Astrocyte (in vitro differentiated cells and primary cell): Measurements from ENCODE around the gene BLOC1S3. TPM values are rescaled to one million over a fixed set of nuclear protein-coding genes. Genes with fewer than 3 reads are reported as not detected.

ENCODE experiments used
- DNase-seq: peaks from one replicate; pipeline ENCODE4 v3.0.0-alpha.2; 2010; ENCODE audit warnings: low read depth
- FAIRE-seq: peaks from 2 replicates; lab custom pipeline; 2011; peaks lifted over from hg19 to GRCh38; lab: Jason Lieb, UNC
- H2AFZ ChIP-seq: 2 replicates; pipeline ENCODE4 v1.6.0; 2012; ENCODE audit warnings: low read depth, low read length, inconsistent platforms
- H3K27ac ChIP-seq: 2 replicates; pipeline ENCODE4 v1.5.1; 2011; ENCODE audit warnings: low read depth, low read length, inconsistent platforms
- H3K27me3 ChIP-seq: 2 replicates; pipeline ENCODE4 v1.6.0; 2011; ENCODE audit warnings: low read length, inconsistent platforms; ENCODE audit not compliant: insufficient read depth
- H3K36me3 ChIP-seq: 2 replicates; pipeline ENCODE4 v1.5.1; 2011; ENCODE audit warnings: low read length, inconsistent platforms; ENCODE audit not compliant: insufficient read depth
- H3K4me1 ChIP-seq: 2 replicates; pipeline ENCODE4 v1.5.1; 2011; ENCODE audit warnings: low read length, inconsistent platforms; ENCODE audit not compliant: insufficient read depth
- H3K4me2 ChIP-seq: 2 replicates; pipeline ENCODE4 v1.6.0; 2012; ENCODE audit warnings: low read length, inconsistent platforms
- H3K4me3 ChIP-seq: 2 replicates; pipeline ENCODE4 v1.5.1; 2011; ENCODE audit warnings: low read depth, mild to moderate bottlenecking, low read length, inconsistent platforms; ENCODE audit not compliant: insufficient read depth
- H3K79me2 ChIP-seq: 2 replicates; pipeline ENCODE4 v1.6.0; 2012; ENCODE audit warnings: mild to moderate bottlenecking, low read length, inconsistent platforms; ENCODE audit not compliant: insufficient read depth
- H3K9ac ChIP-seq: 2 replicates; pipeline ENCODE4 v1.6.0; 2012; ENCODE audit warnings: mild to moderate bottlenecking, low read length, inconsistent platforms
- H3K9me3 ChIP-seq: 2 replicates; pipeline ENCODE4 v1.5.1; 2012; ENCODE audit warnings: low read depth, mild to moderate bottlenecking, low read length, inconsistent platforms; ENCODE audit not compliant: insufficient read depth
- H4K20me1 ChIP-seq: 2 replicates; pipeline ENCODE4 v1.6.0; 2012; ENCODE audit warnings: low read length, inconsistent platforms; ENCODE audit not compliant: insufficient read depth
- H3K27ac Mint-ChIP-seq: one replicate; pipeline ENCODE4 v1.8.0; 2021; ENCODE audit warnings: mild to moderate bottlenecking, mixed read lengths; ENCODE audit not compliant: unreplicated experiment
- H3K27me3 Mint-ChIP-seq: one replicate; pipeline ENCODE4 v1.8.0; 2021; ENCODE audit warnings: low read depth, mixed read lengths; ENCODE audit not compliant: unreplicated experiment
- H3K36me3 Mint-ChIP-seq: one replicate; pipeline ENCODE4 v1.8.0; 2021; ENCODE audit warnings: low read depth, mixed read lengths; ENCODE audit not compliant: unreplicated experiment
- H3K4me1 Mint-ChIP-seq: one replicate; pipeline ENCODE4 v1.8.0; 2021; ENCODE audit warnings: low read depth, mixed read lengths; ENCODE audit not compliant: unreplicated experiment
- H3K4me3 Mint-ChIP-seq: one replicate; pipeline ENCODE4 v1.8.0; 2021; ENCODE audit warnings: mild to moderate bottlenecking, moderate library complexity, mixed read lengths; ENCODE audit not compliant: unreplicated experiment
- H3K9me3 Mint-ChIP-seq: one replicate; pipeline ENCODE4 v1.8.0; 2021; ENCODE audit warnings: mild to moderate bottlenecking, mixed read lengths; ENCODE audit not compliant: unreplicated experiment
- CTCF ChIP-seq: IDR thresholded peaks from 2 replicates; pipeline ENCODE4 v1.5.1; 2011; ENCODE audit warnings: low read depth, mild to moderate bottlenecking, inconsistent platforms, low read length, moderate library complexity; ENCODE audit not compliant: insufficient read depth
- EZH2 ChIP-seq: IDR thresholded peaks from 2 replicates; pipeline ENCODE4 v1.6.1; 2012; ENCODE audit warnings: mild to moderate bottlenecking, low read length, inconsistent platforms; ENCODE audit not compliant: insufficient read depth
- total RNA-seq: library from RNA; stranded (reverse); gene quantifications from 2 replicates; pipeline ENCODE4 v1.2.1, GENCODE V29; 2021

BLOC1S3 gene
- total RNA-seq, 1 donor from 2014 or later: 14.5 TPM

GRCh38 chr19:45139286-45140143 lies 39.1 kb upstream of the BLOC1S3 start:
- Mint-ChIP-seq H3K4me3 (no peak overlapping the region), H3K27me3 (no peaks in the 10 kb centered on the region), H3K4me1 (peaks cover 17% of the 10 kb centered on the region), H3K27ac (no peak overlapping the region), H3K36me3 (peaks cover 4% of the 10 kb centered on the region), H3K9me3 (no peaks in the 10 kb centered on the region)
- no peak overlapping the region for H3K4me3 ChIP-seq
- no peak overlapping the region for H3K9ac ChIP-seq
- H3K79me2 ChIP-seq: peaks cover 36% of the 10 kb centered on the region
- no peaks in the 10 kb centered on the region for H3K27me3 ChIP-seq
- H3K27ac ChIP-seq: no peak overlapping the region
- H3K9me3 ChIP-seq: no peaks in the 10 kb centered on the region
- no peak overlapping the region for H2AFZ ChIP-seq
- H4K20me1 ChIP-seq: peaks cover 53% of the 10 kb centered on the region
- FAIRE-seq (no peak), DNase-seq (no peak)
- no peak for TF ChIP-seq CTCF
- no peak for TF ChIP-seq EZH2
- H3K4me1 ChIP-seq: no peaks in the 10 kb centered on the region
- no peak overlapping the region for H3K4me2 ChIP-seq
- peaks cover 3% of the 10 kb centered on the region for H3K36me3 ChIP-seq

GRCh38 chr19:45140144-45140503 lies 38.5 kb upstream of the BLOC1S3 start:
- FAIRE-seq (no peak), DNase-seq (no peak)
- Mint-ChIP-seq H3K36me3 (peaks cover 4% of the 10 kb centered on the region), H3K9me3 (no peaks in the 10 kb centered on the region), H3K4me3 (no peak overlapping the region), H3K27ac (no peak overlapping the region), H3K4me1 (peaks cover 17% of the 10 kb centered on the region), H3K27me3 (no peaks in the 10 kb centered on the region)
- peaks cover 31% of the 10 kb centered on the region for H3K79me2 ChIP-seq
- no peaks in the 10 kb centered on the region for H3K4me1 ChIP-seq
- H2AFZ ChIP-seq: no peak overlapping the region
- H3K27me3 ChIP-seq: no peaks in the 10 kb centered on the region
- TF ChIP-seq CTCF (no peak), EZH2 (no peak)
- H3K4me3 ChIP-seq: no peak overlapping the region
- peaks cover 3% of the 10 kb centered on the region for H3K36me3 ChIP-seq
- H3K4me2 ChIP-seq: no peak overlapping the region
- H3K9me3 ChIP-seq: no peaks in the 10 kb centered on the region
- no peak overlapping the region for H3K9ac ChIP-seq
- H3K27ac ChIP-seq: no peak overlapping the region
- H4K20me1 ChIP-seq: peaks cover 47% of the 10 kb centered on the region

- H3K4me3 Mint-ChIP-seq: no peak overlapping the region
- FAIRE-seq: no peak
- H3K79me2 ChIP-seq: peaks cover 27% of the 10 kb centered on the region
- TF ChIP-seq EZH2 (no peak), CTCF (no peak)
- no peak overlapping the region for H2AFZ ChIP-seq
- peak overlapping the region; percentile 66 for H3K27ac Mint-ChIP-seq
- H3K4me2 ChIP-seq: no peak overlapping the region
- DNase-seq: no peak
- peaks cover 43% of the 10 kb centered on the region for H4K20me1 ChIP-seq
- no peaks in the 10 kb centered on the region for H3K9me3 ChIP-seq
- peaks cover 3% of the 10 kb centered on the region for H3K36me3 ChIP-seq
- peaks cover 17% of the 10 kb centered on the region for H3K4me1 Mint-ChIP-seq
- no peaks in the 10 kb centered on the region for H3K9me3 Mint-ChIP-seq
- H3K27me3 Mint-ChIP-seq: no peaks in the 10 kb centered on the region
- H3K9ac ChIP-seq: no peak overlapping the region
- no peaks in the 10 kb centered on the region for H3K27me3 ChIP-seq
- no peak overlapping the region for H3K27ac ChIP-seq
- peaks cover 4% of the 10 kb centered on the region for H3K36me3 Mint-ChIP-seq
- H3K4me3 ChIP-seq: no peak overlapping the region
- H3K4me1 ChIP-seq: no peaks in the 10 kb centered on the region
Measured at GRCh38 chr19:45140533-45140932, 38.1 kb upstream of the BLOC1S3 start.
